Measurements from ENCODE around the gene MCC.

DNA sequence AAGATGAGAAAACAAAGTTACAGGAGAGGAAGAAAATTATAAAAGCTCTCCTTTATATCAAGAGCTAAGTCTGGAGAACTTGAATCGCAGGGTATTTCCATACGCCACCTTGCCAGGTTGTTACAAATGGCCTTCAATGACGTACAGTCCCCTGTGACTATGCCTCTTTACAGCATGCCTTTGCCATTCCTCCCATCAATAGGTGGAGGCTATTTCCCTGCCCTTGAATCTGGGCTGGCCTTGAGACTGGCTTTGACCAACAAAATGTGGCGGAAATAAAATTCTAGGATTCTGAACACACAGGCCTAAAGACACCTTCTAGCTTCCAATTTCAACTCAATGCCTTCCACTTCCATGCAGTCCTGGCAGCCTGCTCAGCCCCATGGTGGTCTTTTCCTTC, 99.1 kb downstream of the MCC start:
- TF ChIP-seq PAX5 (IDR thresholded peaks at IDR 0.05; ENCODE audit: insufficient read depth, low read length, severe bottlenecking) (no peak), POLR2AphosphoS5 (IDR thresholded peaks at IDR 0.05; ENCODE audit: low read depth, low read length) (no peak), TAF1 (IDR thresholded peaks at IDR 0.05; ENCODE audit: low read depth, low read length) (no peak), POLR2A (IDR thresholded peaks at IDR 0.05; ENCODE audit: low read depth, low read length) (no peak), POU2F2 (IDR thresholded peaks at IDR 0.05; ENCODE audit: low read depth, low read length) (no peak)

Data from GM12891 (cell line).